HG03432 (cell line): ENCODE results near the gene FNBP1.
"Not testable (repeated sequence)": the region's sequence is repeated elsewhere in the genome, so short reads cannot be mapped to it uniquely, and the experiment has no call there.

Experiments
- ATAC-seq: cut with Tn5 transposase; IDR thresholded peaks from one replicate; pipeline ENCODE4 v1.9.1; 2021; ENCODE audit warnings: mild to moderate bottlenecking, moderate library complexity; ENCODE audit not compliant: unreplicated experiment

FNBP1 gene

GRCh38 chr9:129996161-129996830 lies 46.7 kb downstream of the FNBP1 start:
- ATAC-seq, result no peak

- ATAC-seq, result no peak
Observed at GRCh38 chr9:129995409-129996160, 47.4 kb downstream of the FNBP1 start.

GRCh38 chr9:129994882-129995281 lies 48.1 kb downstream of the FNBP1 start:
- ATAC-seq, result no peak

- ATAC-seq, result not testable (repeated sequence)
Observed at GRCh38 chr9:129991139-129991538, 51.9 kb downstream of the FNBP1 start.

- no peak for ATAC-seq
Observed at GRCh38 chr9:129990269-129991010, 52.5 kb downstream of the FNBP1 start.

GRCh38 chr9:129989740-129990139 lies 53.2 kb downstream of the FNBP1 start:
- ATAC-seq, result no peak

- ATAC-seq, result no peak
Observed at GRCh38 chr9:129989362-129989708, 53.7 kb downstream of the FNBP1 start.

GRCh38 chr9:129988607-129989361 lies 54.2 kb downstream of the FNBP1 start:
- peak; percentile 62 for ATAC-seq

GRCh38 chr9:129987941-129988340 lies 55.0 kb downstream of the FNBP1 start:
- ATAC-seq, result no peak

- ATAC-seq, result no peak
Observed at GRCh38 chr9:129987047-129987446, 55.9 kb downstream of the FNBP1 start.

GRCh38 chr9:129984589-129984988 lies 58.4 kb downstream of the FNBP1 start:
- ATAC-seq, result not testable (repeated sequence)

GRCh38 chr9:129983891-129984290 lies 59.1 kb downstream of the FNBP1 start:
- no peak for ATAC-seq

- no peak for ATAC-seq
Observed at GRCh38 chr9:129981180-129981907, 61.6 kb downstream of the FNBP1 start.

GRCh38 chr9:129980224-129980623 lies 62.8 kb downstream of the FNBP1 start:
- ATAC-seq, result not testable (repeated sequence)

GRCh38 chr9:129979071-129979745 lies 63.8 kb downstream of the FNBP1 start:
- no peak for ATAC-seq

GRCh38 chr9:129972816-129973215 lies 70.2 kb downstream of the FNBP1 start:
- no peak for ATAC-seq

GRCh38 chr9:129968690-129969485 lies 74.1 kb downstream of the FNBP1 start:
- ATAC-seq, result no peak

GRCh38 chr9:129964901-129965734 lies 77.9 kb downstream of the FNBP1 start:
- ATAC-seq, result no peak
